Measurements from ENCODE around the gene FTH1. TPM values are rescaled to one million over a fixed set of nuclear protein-coding genes. Genes with fewer than 3 reads are reported as not detected.

The FTH1 gene
- total and polyA plus RNA-seq, 4 donors = 592 to 4,630 (median 2,175) TPM

- no peak overlapping the region for H3K9ac ChIP-seq (ENCODE audit: low read depth in 1 of 2, low read length in 2 of 2)
- DNase-seq (ENCODE audit: low spot score) = peak; percentile 30
- no peak overlapping the region for H3K4me3 ChIP-seq (ENCODE audit: low read depth in 1 of 3, low read length in 3 of 3)
- peak overlapping the region; percentile 26 to 63 for H3K27ac ChIP-seq (ENCODE audit: low read depth in 1 of 2, low read length in 2 of 2)
- H3K36me3 ChIP-seq (ENCODE audit: control insufficient read depth in 4 of 4, insufficient read depth in 3 of 4, low read depth in 1 of 4, low read length in 3 of 4) = peaks cover 0 to 16% (median 13%) of the 10 kb centered on the region in 4 donors
- peaks cover 0 to 28% (median 19%) of the 10 kb centered on the region in 4 donors for H3K4me1 ChIP-seq (ENCODE audit: control insufficient read depth in 4 of 4, insufficient read depth in 4 of 4, low read length in 3 of 4)
- 43% methylated on average over 10 of the region's 10 CpGs for WGBS
- H3K27me3 ChIP-seq (ENCODE audit: control insufficient read depth in 4 of 4, insufficient read depth in 4 of 4, low read length in 3 of 4) = no peaks in the 10 kb centered on the region
- no peaks in the 10 kb centered on the region for H3K9me3 ChIP-seq (ENCODE audit: control insufficient read depth in 4 of 4, low read length in 3 of 4)
- no peak for TF ChIP-seq FOXA1 (IDR thresholded peaks at IDR 0.05)
- no peak for TF ChIP-seq ATF3 (IDR thresholded peaks at IDR 0.05)
- no peak for TF ChIP-seq RAD21 (IDR thresholded peaks at IDR 0.05)
- TF ChIP-seq SP1 (IDR thresholded peaks at IDR 0.05) = peak; percentile 13
- peak; percentile 39 for TF ChIP-seq MAX (IDR thresholded peaks at IDR 0.05)
- no peak for TF ChIP-seq FOXA2 (IDR thresholded peaks at IDR 0.05)
- peak in 1 of 2 donors; percentile 28 for TF ChIP-seq RXRA (IDR thresholded peaks at IDR 0.05)
- TF ChIP-seq TAF1 (conservative IDR thresholded peaks at IDR 0.05) = no peak
- no peak for TF ChIP-seq GABPA (IDR thresholded peaks at IDR 0.05 in 1 of 2, conservative IDR thresholded peaks at IDR 0.05 in 1 of 2)
- no peak for TF ChIP-seq YY1 (IDR thresholded peaks at IDR 0.05)
- TF ChIP-seq NR2F2 (IDR thresholded peaks at IDR 0.05) = peak; percentile 9
- TF ChIP-seq HNF4A (conservative IDR thresholded peaks at IDR 0.05) = no peak
- no peak for TF ChIP-seq CTCF (IDR thresholded peaks at IDR 0.05; ENCODE audit: low read depth, low read length, missing input control)
- no peak for TF ChIP-seq HNF4G (IDR thresholded peaks at IDR 0.05)
- no peak for TF ChIP-seq ZBTB33 (IDR thresholded peaks at IDR 0.05)
- no peak for TF ChIP-seq EGR1 (IDR thresholded peaks at IDR 0.05; ENCODE audit: low read depth in 2 of 2)
- TF ChIP-seq REST (IDR thresholded peaks at IDR 0.05) = no peak
- TF ChIP-seq JUND (IDR thresholded peaks at IDR 0.05) = no peak
Observed at GRCh38 chr11:61963282-61964057, 4.0 kb downstream of the FTH1 start.
